Smooth muscle cell (in vitro differentiated cells): ENCODE measurements around the gene IL36RN. TPM values are rescaled to one million over a fixed set of nuclear protein-coding genes. Genes with fewer than 3 reads are reported as not detected.

Experiments used
- DNase-seq: peaks from one replicate; lab custom pipeline; 2025; ENCODE audit not compliant: unreplicated experiment; lab: John Stamatoyannopoulos, UW
- H2AFZ ChIP-seq: fragments of 200-600 bp; sonication (generic); 2 replicates; pipeline ENCODE4 v1.6.0; 2016; ENCODE audit warnings: antibody characterized with exemption, low read depth, mild to moderate bottlenecking
- H3F3A ChIP-seq: fragments of 200-600 bp; sonication (generic); 2 replicates; pipeline ENCODE4 v1.6.0; 2017; ENCODE audit warnings: antibody characterized with exemption, low read depth
- H3K27ac ChIP-seq: fragments of 200-600 bp; sonication (generic); 2 replicates; pipeline ENCODE4 v1.5.1; 2016; ENCODE audit warnings: low read depth, mild to moderate bottlenecking
- H3K27me3 ChIP-seq: fragments of 200-600 bp; sonication (generic); 2 replicates; pipeline ENCODE4 v1.6.1; 2016; ENCODE audit warnings: low read depth, mild to moderate bottlenecking
- H3K36me3 ChIP-seq: fragments of 200-600 bp; sonication (generic); 2 replicates; pipeline ENCODE4 v1.5.1; 2016; ENCODE audit warnings: low read depth
- H3K4me1 ChIP-seq: fragments of 200-600 bp; sonication (generic); 2 replicates; pipeline ENCODE4 v1.5.1; 2016; ENCODE audit warnings: low read depth
- H3K4me2 ChIP-seq: fragments of 200-600 bp; sonication (generic); 2 replicates; pipeline ENCODE4 v1.6.0; 2016; ENCODE audit warnings: mild to moderate bottlenecking
- H3K4me3 ChIP-seq: fragments of 200-600 bp; sonication (generic); 2 replicates; pipeline ENCODE4 v1.5.1; 2016; ENCODE audit warnings: mild to moderate bottlenecking
- H3K79me2 ChIP-seq: fragments of 200-600 bp; sonication (generic); 2 replicates; pipeline ENCODE4 v1.6.0; 2016; ENCODE audit warnings: low read depth, mild to moderate bottlenecking
- H3K9ac ChIP-seq: fragments of 200-600 bp; sonication (generic); 2 replicates; pipeline ENCODE4 v1.6.0; 2016; ENCODE audit warnings: low read depth
- H3K9me3 ChIP-seq: fragments of 200-600 bp; sonication (generic); replicated peaks from 2 replicates; pipeline ENCODE4 v1.5.1; 2016; ENCODE audit warnings: low read depth
- H4K20me1 ChIP-seq: fragments of 200-600 bp; sonication (generic); 2 replicates; pipeline ENCODE4 v1.6.0; 2016; ENCODE audit warnings: low read depth
- CTCF ChIP-seq: fragments of 200-600 bp; sonication (generic); IDR thresholded peaks from 2 replicates; pipeline ENCODE4 v1.5.1; 2017; ENCODE audit warnings: borderline replicate concordance, mild to moderate bottlenecking, antibody characterized with exemption; ENCODE audit not compliant: insufficient read depth, poor library complexity, severe bottlenecking
- WGBS: methylation state at CpG from one replicate; pipeline ENCODE4 v1.1.7; 2016; ENCODE audit warnings: low lambda C conversion rate; 5-methylcytosine and 5-hydroxymethylcytosine counted together
- polyA plus RNA-seq: library from polyadenylated mRNA; unstranded; fragments of >200 nt; fragmentation: Nextera tagmentation; extraction: Ambion mirVana; gene quantifications from 2 replicates; pipeline ENCODE4 v1.2.1, GENCODE V29; 2016
- total RNA-seq: library from RNA; depleted of rRNA; stranded (reverse); fragments of >200 nt; gene quantifications from 2 replicates; pipeline ENCODE4 v1.2.3, GENCODE V29; 2014

The IL36RN gene
- total and polyA plus RNA-seq, 2 experiments from 2014 or later, result 1.5 to 7.8 TPM

- WGBS, result 97% methylated on average over 1 of the region's 1 CpG
- Histone ChIP-seq H3K9ac (no peak overlapping the region), H3K36me3 (no peaks in the 10 kb centered on the region), H3K4me2 (no peak overlapping the region), H3K4me1 (no peaks in the 10 kb centered on the region), H4K20me1 (no peaks in the 10 kb centered on the region), H2AFZ (no peak overlapping the region), H3K27me3 (peaks cover 17% of the 10 kb centered on the region), H3K4me3 (no peak overlapping the region), H3F3A (no peaks in the 10 kb centered on the region), H3K79me2 (no peaks in the 10 kb centered on the region), H3K9me3 (no peaks in the 10 kb centered on the region), H3K27ac (no peak overlapping the region)
- TF ChIP-seq CTCF, result no peak
- no peak for DNase-seq
Observed at GRCh38 chr2:113070606-113070975, 11.6 kb downstream of the IL36RN start.

GRCh38 chr2:113072584-113072983 is 13.6 kb downstream of the IL36RN start:
- Histone ChIP-seq H2AFZ (no peak overlapping the region), H3K27me3 (peaks cover 21% of the 10 kb centered on the region), H3K4me3 (no peak overlapping the region), H3K9ac (no peak overlapping the region), H3K9me3 (no peaks in the 10 kb centered on the region), H3K4me2 (no peak overlapping the region), H3K36me3 (no peaks in the 10 kb centered on the region), H3F3A (no peaks in the 10 kb centered on the region), H3K27ac (no peak overlapping the region), H3K4me1 (no peaks in the 10 kb centered on the region), H4K20me1 (no peaks in the 10 kb centered on the region), H3K79me2 (no peaks in the 10 kb centered on the region)
- no peak for DNase-seq
- 38% methylated on average over 4 of the region's 4 CpGs for WGBS
- TF ChIP-seq CTCF, result no peak

- no peaks in the 10 kb centered on the region for H3K9me3 ChIP-seq
- H3K79me2 ChIP-seq, result no peaks in the 10 kb centered on the region
- no peaks in the 10 kb centered on the region for H4K20me1 ChIP-seq
- H3K4me1 ChIP-seq, result no peaks in the 10 kb centered on the region
- 58% methylated on average over 3 of the region's 3 CpGs for WGBS
- no peaks in the 10 kb centered on the region for H3K36me3 ChIP-seq
- H2AFZ ChIP-seq, result no peak overlapping the region
- TF ChIP-seq CTCF, result no peak
- DNase-seq, result no peak
- H3F3A ChIP-seq, result no peaks in the 10 kb centered on the region
- no peak overlapping the region for H3K4me2 ChIP-seq
- peaks cover 24% of the 10 kb centered on the region for H3K27me3 ChIP-seq
- no peak overlapping the region for H3K4me3 ChIP-seq
- H3K9ac ChIP-seq, result no peak overlapping the region
- H3K27ac ChIP-seq, result no peak overlapping the region
Observed at GRCh38 chr2:113073325-113073834, 14.4 kb downstream of the IL36RN start.

GRCh38 chr2:113075030-113075429 is 16.0 kb downstream of the IL36RN start:
- no peak for TF ChIP-seq CTCF
- H3K36me3 ChIP-seq, result no peaks in the 10 kb centered on the region
- no peak overlapping the region for H3K4me2 ChIP-seq
- no peak overlapping the region for H3K27ac ChIP-seq
- no peak overlapping the region for H3K4me3 ChIP-seq
- H2AFZ ChIP-seq, result no peak overlapping the region
- H4K20me1 ChIP-seq, result no peaks in the 10 kb centered on the region
- WGBS, result 83% methylated on average over 5 of the region's 5 CpGs
- peaks cover 25% of the 10 kb centered on the region for H3K27me3 ChIP-seq
- no peaks in the 10 kb centered on the region for H3K9me3 ChIP-seq
- H3K9ac ChIP-seq, result no peak overlapping the region
- H3K4me1 ChIP-seq, result no peaks in the 10 kb centered on the region
- DNase-seq, result no peak
- H3F3A ChIP-seq, result peaks cover 4% of the 10 kb centered on the region
- H3K79me2 ChIP-seq, result no peaks in the 10 kb centered on the region
